AG10803 (cell line): ENCODE data around the gene RFXANK.
"Not testable (repeated sequence)": the region's sequence is repeated elsewhere in the genome, so short reads cannot be mapped to it uniquely, and the experiment has no call there.

Experiments
- DNase-seq: peaks from one replicate; pipeline ENCODE4 v3.0.0; 2010; ENCODE audit warnings: low read depth
- H3K4me3 ChIP-seq: 2 replicates; pipeline ENCODE4 v1.5.1; 2011; ENCODE audit warnings: mild to moderate bottlenecking, low read length, control low read depth
- CTCF ChIP-seq: conservative IDR thresholded peaks from 2 replicates; pipeline ENCODE4 v1.5.1; 2011; ENCODE audit warnings: mild to moderate bottlenecking, low read length, control low read depth, inconsistent platforms

The RFXANK gene

GRCh38 chr19:19170053-19170872 lies 21.8 kb upstream of the RFXANK start, which contains the start of gene MEF2B:
MEF2B (minus strand) TSS chr19:19170263; CDS start chr19:19150735, 19,528 bp downstream.
- no peak within 1 kb of the TSS; the same call in 1 of the 2 replicates for H3K4me3 ChIP-seq
- peak; percentile 41 for DNase-seq
- no peak for TF ChIP-seq CTCF

GRCh38 chr19:19170873-19171672 lies 21.0 kb upstream of the RFXANK start:
- H3K4me3 ChIP-seq: no peak overlapping the region
- no peak for DNase-seq
- no peak for TF ChIP-seq CTCF

GRCh38 chr19:19171821-19172532 lies 20.1 kb upstream of the RFXANK start:
- DNase-seq: peak; percentile 56
- no peak overlapping the region for H3K4me3 ChIP-seq
- TF ChIP-seq CTCF: no peak

GRCh38 chr19:19173243-19173642 lies 18.8 kb upstream of the RFXANK start:
- DNase-seq, H3K4me3 ChIP-seq: not testable (repeated sequence)

GRCh38 chr19:19176950-19177349 lies 15.1 kb upstream of the RFXANK start:
- TF ChIP-seq CTCF: no peak
- no peak for DNase-seq
- no peak overlapping the region for H3K4me3 ChIP-seq

- no peak for TF ChIP-seq CTCF
- no peak for DNase-seq
- H3K4me3 ChIP-seq: no peak overlapping the region
Measured at GRCh38 chr19:19179548-19180441, 12.3 kb upstream of the RFXANK start.
